HepG2 (cell line): ENCODE data around the gene VWA3A. TPM values are rescaled to one million over a fixed set of nuclear protein-coding genes. Genes with fewer than 3 reads are reported as not detected.

Source experiments
- ATAC-seq: fragments of 200-7000 bp; cut with Tn5 transposase; 3 replicates; pipeline ENCODE4 v1.9.1; 2020; ENCODE audit warnings: mild to moderate bottlenecking, moderate library complexity
- BruUV-seq: library from RNA; stranded (reverse); fragments of 400-500 nt; replicated peaks from 2 replicates; lab custom pipeline; 2021; lab: Mats Ljungman, UMichigan
- CTCF ChIA-PET: fragments of 300-600 bp; formaldehyde crosslinking; extraction: SDS; loops from one replicate; lab custom pipeline; 2021; ENCODE audit warnings: low total read pairs, inconsistent platforms, low intra/inter-chr PET ratio; lab: Yijun Ruan, JAX
- POLR2A ChIA-PET: fragments of 350-600 bp; sonication (Branson Sonifier 250); formaldehyde crosslinking; loops from one replicate; lab custom pipeline; 2020; ENCODE audit warnings: antibody characterized with exemption, inconsistent platforms; lab: Yijun Ruan, JAX
- DNase-seq: peaks from one replicate; pipeline ENCODE4 v3.0.0-alpha.2; 2015; ENCODE audit warnings: low spot score
- FAIRE-seq: peaks from 3 replicates; lab custom pipeline; 2011; peaks lifted over from hg19 to GRCh38; lab: Jason Lieb, UNC
- H2AFZ ChIP-seq: one replicate; pipeline ENCODE4 v1.6.1; 2011; ENCODE audit warnings: low read length, inconsistent platforms
- H3K27ac ChIP-seq: fragments of 300-600 bp; 3 replicates; pipeline ENCODE4 v1.8.0; 2011; ENCODE audit warnings: mixed run types, mild to moderate bottlenecking, mixed read lengths, low read length, inconsistent platforms; ENCODE audit not compliant: insufficient read depth; ENCODE audit errors: extremely low read length
- H3K27me3 ChIP-seq, 2 experiments: fragments of 200-600 bp in 1 of 2; 2 replicates in 1 of 2; 3 replicates in 1 of 2; pipeline versions ENCODE4 v1.6.0 to v1.8.0; 2011; ENCODE audit warnings: low read length in 2 of 2, mild to moderate bottlenecking in 2 of 2, moderate library complexity in 2 of 2, inconsistent platforms in 1 of 2; ENCODE audit not compliant: insufficient read depth in 2 of 2, control insufficient read depth in 1 of 2
- H3K36me3 ChIP-seq, 2 experiments: fragments of 200-600 bp in 1 of 2; replicated peaks in 1 of 2; 2 replicates in 1 of 2; 3 replicates in 1 of 2; pipeline versions ENCODE4 v1.5.1 to v1.8.0; 2011; ENCODE audit warnings: low read length in 2 of 2, inconsistent platforms in 1 of 2; ENCODE audit not compliant: insufficient read depth in 2 of 2, control insufficient read depth in 1 of 2
- H3K4me1 ChIP-seq: 2 replicates; pipeline ENCODE4 v1.5.1; 2012; ENCODE audit warnings: low read length, inconsistent platforms; ENCODE audit not compliant: insufficient read depth
- H3K4me2 ChIP-seq: 2 replicates; pipeline ENCODE4 v1.6.0; 2011; ENCODE audit warnings: low read depth, low read length, inconsistent platforms
- H3K4me3 ChIP-seq, 3 experiments: fragments of 200-600 bp in 1 of 3; sonication (generic), shearing (Covaris generic) in 1 of 3; replicated peaks in 1 of 3; 2 replicates each; pipeline ENCODE4 v1.5.1; 2011 to 2016; ENCODE audit warnings: low read length in 3 of 3, inconsistent platforms in 2 of 3, low read depth in 2 of 3, mild to moderate bottlenecking in 2 of 3, control low read depth in 1 of 3, mixed read lengths in 1 of 3; ENCODE audit not compliant: insufficient read depth in 1 of 3
- H3K79me2 ChIP-seq: one replicate; pipeline ENCODE4 v1.6.1; 2011; ENCODE audit warnings: low read length, inconsistent platforms; ENCODE audit not compliant: insufficient read depth
- H3K9ac ChIP-seq: 2 replicates; pipeline ENCODE4 v1.6.0; 2011; ENCODE audit warnings: mild to moderate bottlenecking, low read depth, low read length, inconsistent platforms; ENCODE audit not compliant: insufficient read depth
- H3K9me3 ChIP-seq: 2 replicates; pipeline ENCODE4 v1.5.1; 2012; ENCODE audit warnings: mild to moderate bottlenecking, low read length
- H4K20me1 ChIP-seq: 2 replicates; pipeline ENCODE4 v1.6.0; 2011; ENCODE audit warnings: inconsistent platforms, mild to moderate bottlenecking, low read length, moderate library complexity; ENCODE audit not compliant: insufficient read depth
- CBX2 ChIP-seq, 2 experiments: fragments of 200-600 bp in 1 of 2; sonication (generic); formaldehyde crosslinking in 1 of 2; IDR thresholded peaks; 2 replicates each; pipeline versions ENCODE4 v1.7.0 to v1.8.1; 2018 to 2022; ENCODE audit warnings: low read depth in 2 of 2, low read length in 1 of 2, mild to moderate bottlenecking in 1 of 2, missing genetic modification reagents in 1 of 2
- CREB1 ChIP-seq, 2 experiments: fragments of 450-650 bp in 1 of 2; IDR thresholded peaks; 2 replicates each; pipeline ENCODE4 v1.6.1; 2016 to 2017; ENCODE audit warnings: control low read depth in 1 of 2, mild to moderate bottlenecking in 1 of 2, missing compliant biosample characterization in 1 of 2, missing genetic modification characterization in 1 of 2
- RAD21 ChIP-seq: fragments of 450-650 bp; formaldehyde crosslinking; IDR thresholded peaks from 2 replicates; pipeline ENCODE4 v1.5.0; 2020; ENCODE audit warnings: mild to moderate bottlenecking
- ZFP36 ChIP-seq: fragments of 150-350 bp; IDR thresholded peaks from 2 replicates; pipeline ENCODE4 v1.6.1; 2018; ENCODE audit warnings: borderline replicate concordance, low read length, low read depth; ENCODE audit not compliant: partially characterized antibody
- ZNF121 ChIP-seq: sonication (generic); formaldehyde crosslinking; IDR thresholded peaks from 2 replicates; pipeline ENCODE4 v1.5.0; 2020; ENCODE audit warnings: mild to moderate bottlenecking, missing genetic modification reagents
- ZNF615 ChIP-seq: sonication (generic); formaldehyde crosslinking; IDR thresholded peaks from 2 replicates; pipeline ENCODE4 v1.5.0; 2020; ENCODE audit warnings: mild to moderate bottlenecking, missing genetic modification reagents, borderline replicate concordance
- ZNF713 ChIP-seq: sonication (generic); formaldehyde crosslinking; IDR thresholded peaks from 2 replicates; pipeline ENCODE4 v1.4.0; 2020; ENCODE audit warnings: mild to moderate bottlenecking, missing genetic modification reagents
- ZNF768 ChIP-seq: sonication (generic); formaldehyde crosslinking; IDR thresholded peaks from 2 replicates; pipeline ENCODE4 v1.4.0; 2020; ENCODE audit warnings: missing genetic modification reagents
- WGBS: methylation state at CpG from one replicate; pipeline ENCODE4 v1.1.6; 2017; ENCODE audit warnings: low lambda C conversion rate; 5-methylcytosine and 5-hydroxymethylcytosine counted together
- in situ Hi-C: cut with HindIII; loops from 2 replicates; pipeline ENCODE4 v1.10.0; 2017; ENCODE audit warnings: low pct_unique_long_range_greater_than_20kb; ENCODE audit not compliant: extremely low pct_ligation_motif_present
- intact Hi-C: fragments of 100-400 bp; cut with micrococcal nuclease; formaldehyde crosslinking; loops from one replicate; pipeline ENCODE4 v1.10.0; 2022; ENCODE audit not compliant: unreplicated experiment
- polyA plus RNA-seq, 8 experiments: library from polyadenylated mRNA; depleted of rRNA in 3 of 8; stranded (reverse) in 7 of 8; unstranded in 1 of 8; fragments of >200 nt; fragmentation: Illumina TruSeq in 4 of 8; extraction: Trizol in 4 of 8; gene quantifications; 2 replicates each; pipeline versions ENCODE4 v1.2.1 to v1.2.3, GENCODE V29; 2011 to 2016; ENCODE audit warnings: low read depth in 4 of 8, missing spikeins in 1 of 8, mixed read lengths in 1 of 8; ENCODE audit not compliant: insufficient read depth in 1 of 8
- total RNA-seq, 5 experiments: library from RNA; depleted of rRNA; stranded (reverse); fragments of >200 nt; fragmentation: Illumina TruSeq; extraction: Trizol; gene quantifications; 2 replicates each; pipeline ENCODE4 v1.2.3, GENCODE V29; 2016; ENCODE audit warnings: low read depth in 1 of 5
- TF ChIP-seq, protein P1 (sequence below): sonication (generic); formaldehyde crosslinking; IDR thresholded peaks from 2 replicates; pipeline ENCODE4 v1.5.0; 2020; ENCODE audit warnings: missing genetic modification reagents

The VWA3A gene
- total and polyA plus RNA-seq, 2 of the 13 experiments (the other 11 are each of a cell fraction or from before 2014, with no cell fraction given), result 0.03 to 0.07 TPM

DNA sequence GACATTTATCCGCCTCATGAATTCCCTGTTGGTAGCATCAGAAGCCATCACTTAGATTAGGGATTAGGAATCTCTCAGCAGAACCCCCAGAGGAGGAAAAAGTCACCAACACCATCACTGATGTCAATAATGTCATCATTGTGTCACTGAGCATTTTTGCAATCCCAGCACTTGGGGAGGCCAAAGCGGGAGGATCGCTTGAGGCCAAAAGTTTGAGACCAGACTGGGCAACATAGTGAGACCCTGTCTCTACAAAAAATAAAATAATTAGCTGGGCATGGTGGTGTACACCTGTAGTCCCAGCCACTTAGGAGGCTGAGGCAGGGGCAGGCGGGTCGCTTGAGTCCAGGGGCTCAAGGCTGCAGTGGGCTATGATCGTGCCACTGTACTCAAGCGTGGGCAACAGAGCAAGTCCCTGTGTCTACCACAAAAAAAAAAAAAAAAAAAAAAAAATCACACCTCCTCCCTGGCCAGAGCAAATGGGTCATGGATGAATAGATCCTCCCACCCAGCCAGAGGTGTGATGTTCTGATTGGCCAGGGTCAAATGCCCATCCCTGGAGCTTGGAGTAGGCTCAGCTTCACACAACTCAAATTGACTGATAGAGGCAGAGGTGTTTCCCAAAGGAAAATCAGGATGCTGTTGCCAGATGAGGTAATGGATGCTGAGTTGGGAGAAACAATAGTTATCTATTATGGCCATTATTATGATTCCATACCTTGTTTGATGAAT is 31.6 kb downstream of the VWA3A start (continued):
- TF ChIP-seq, protein P1, sequence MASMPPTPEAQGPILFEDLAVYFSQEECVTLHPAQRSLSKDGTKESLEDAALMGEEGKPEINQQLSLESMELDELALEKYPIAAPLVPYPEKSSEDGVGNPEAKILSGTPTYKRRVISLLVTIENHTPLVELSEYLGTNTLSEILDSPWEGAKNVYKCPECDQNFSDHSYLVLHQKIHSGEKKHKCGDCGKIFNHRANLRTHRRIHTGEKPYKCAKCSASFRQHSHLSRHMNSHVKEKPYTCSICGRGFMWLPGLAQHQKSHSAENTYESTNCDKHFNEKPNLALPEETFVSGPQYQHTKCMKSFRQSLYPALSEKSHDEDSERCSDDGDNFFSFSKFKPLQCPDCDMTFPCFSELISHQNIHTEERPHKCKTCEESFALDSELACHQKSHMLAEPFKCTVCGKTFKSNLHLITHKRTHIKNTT, result no peak
- TF ChIP-seq ZNF121, result peak; percentile 73
- TF ChIP-seq CREB1 (IDR thresholded peaks at IDR 0.05), result peak; percentile 70
- TF ChIP-seq CREB1 (CRISPR knock-in tag; IDR thresholded peaks at IDR 0.05), result no peak
- TF ChIP-seq ZNF713 (CRISPR knock-in tag), result no peak
- TF ChIP-seq ZNF615 (CRISPR knock-in tag), result no peak

DNA sequence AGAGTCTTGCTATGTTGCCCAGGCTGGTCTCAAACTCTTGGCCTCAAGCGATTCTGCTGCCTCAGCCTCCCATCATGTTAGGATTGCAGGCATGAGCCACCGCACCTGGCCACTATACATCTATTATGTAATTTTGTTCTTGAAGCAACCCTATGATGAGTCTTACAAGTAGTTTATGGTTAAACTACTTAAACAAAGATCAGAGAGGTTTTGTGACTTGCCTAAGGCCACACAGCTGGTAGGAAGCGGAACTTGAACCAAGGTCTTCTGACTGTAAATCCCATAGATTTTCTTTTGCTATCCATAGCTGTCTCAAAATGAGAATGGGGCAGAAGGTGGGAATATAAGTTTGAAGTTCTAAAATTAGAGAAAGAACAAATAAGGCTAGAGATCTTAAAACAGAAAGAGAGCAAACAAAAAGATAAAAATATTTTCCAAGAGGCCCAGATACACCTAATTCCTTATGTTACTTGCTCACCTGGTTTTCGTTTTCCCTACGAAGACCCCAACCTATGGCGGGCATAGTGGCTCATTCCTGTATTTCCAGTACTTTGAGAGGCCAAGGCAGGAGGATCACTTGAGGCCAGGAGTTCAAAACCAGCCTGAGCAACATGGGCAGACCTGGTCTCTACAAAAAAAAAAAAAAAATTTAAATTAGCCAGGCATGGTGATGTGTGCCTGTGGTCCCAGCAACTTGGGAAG is 32.4 kb downstream of the VWA3A start:
- no peaks in the 10 kb centered on the region for H3K36me3 ChIP-seq
- intact Hi-C loops (no loop called here), in situ Hi-C loops (loop anchor here (5.0 kb wide), 1 partner anchor 63 kb away; no protein-coding TSS in a partner anchor)
- BruUV-seq, result no TSS peak
- no peak overlapping the region for H3K4me2 ChIP-seq
- ChIA-PET POLR2A (no interaction called here), CTCF (no interaction called here)
- no peaks in the 10 kb centered on the region for H3K9me3 ChIP-seq
- no peak overlapping the region for H3K9ac ChIP-seq
- peak; percentile 55; the same call in 1 of the 2 replicates for TF ChIP-seq ZNF768 (CRISPR knock-in tag)
- TF ChIP-seq CBX2 (IDR thresholded peaks at IDR 0.05; ENCODE audit: low read depth, low read length), result 0 out of 2 replicates have a peak, but pooled peaks have one; percentile 39
- no peak for TF ChIP-seq CBX2 (CRISPR knock-in tag; IDR thresholded peaks at IDR 0.05; ENCODE audit: low read depth)
- TF ChIP-seq RAD21 (CRISPR knock-in tag), result no peak
- peak; percentile 31 for TF ChIP-seq ZFP36
- H3K4me3 ChIP-seq, result no peak overlapping the region
- H3K79me2 ChIP-seq, result no peaks in the 10 kb centered on the region
- no peaks in the 10 kb centered on the region for H4K20me1 ChIP-seq
- 46% methylated on average over 6 of the region's 6 CpGs for WGBS
- FAIRE-seq (no peak), DNase-seq (no peak), ATAC-seq (no peak)
- H3K27ac ChIP-seq, result no peak overlapping the region
- H3K27me3 ChIP-seq, result peaks cover 7 to 11% of the 10 kb centered on the region in 2 experiments; a peak in 3 of 5 replicates
- no peak overlapping the region for H2AFZ ChIP-seq
- H3K4me1 ChIP-seq, result no peaks in the 10 kb centered on the region
